ENCODE results near the gene VAMP2.

Gene VAMP2

GRCh38 chr17:8147141-8147804 lies 15.5 kb downstream of the VAMP2 start:
- TF ChIP-seq CTCF (IDR thresholded peaks at IDR 0.05; ENCODE audit: poor library complexity, severe bottlenecking): no peak
- Histone ChIP-seq H3K36me3 (ENCODE audit: low read depth) (peaks cover 97% of the 10 kb centered on the region), H3K9me3 (ENCODE audit: severe bottlenecking) (no peaks in the 10 kb centered on the region), H3K27me3 (ENCODE audit: insufficient read depth, poor library complexity, severe bottlenecking) (no peaks in the 10 kb centered on the region), H3K4me3 (ENCODE audit: severe bottlenecking) (no peak overlapping the region), H3K4me1 (ENCODE audit: insufficient read depth, poor library complexity, severe bottlenecking) (no peaks in the 10 kb centered on the region), H3K27ac (ENCODE audit: poor library complexity, severe bottlenecking) (no peak overlapping the region)
- ATAC-seq (ENCODE audit: low read depth) (no peak), DNase-seq (ENCODE audit: low spot score) (no peak)

- Histone ChIP-seq H3K36me3 (ENCODE audit: low read depth) (peaks cover 98% of the 10 kb centered on the region), H3K4me3 (ENCODE audit: severe bottlenecking) (no peak overlapping the region), H3K27me3 (ENCODE audit: insufficient read depth, poor library complexity, severe bottlenecking) (no peaks in the 10 kb centered on the region), H3K9me3 (ENCODE audit: severe bottlenecking) (no peaks in the 10 kb centered on the region), H3K27ac (ENCODE audit: poor library complexity, severe bottlenecking) (no peak overlapping the region), H3K4me1 (ENCODE audit: insufficient read depth, poor library complexity, severe bottlenecking) (no peaks in the 10 kb centered on the region)
- DNase-seq (ENCODE audit: low spot score) (no peak), ATAC-seq (ENCODE audit: low read depth) (no peak)
- TF ChIP-seq CTCF (IDR thresholded peaks at IDR 0.05; ENCODE audit: poor library complexity, severe bottlenecking): no peak
Observed at GRCh38 chr17:8146381-8147140, 16.2 kb downstream of the VAMP2 start.

GRCh38 chr17:8145811-8146210 lies 16.9 kb downstream of the VAMP2 start:
- DNase-seq (ENCODE audit: low spot score): no peak
- no peak overlapping the region for H3K4me3 ChIP-seq (ENCODE audit: severe bottlenecking)
- no peaks in the 10 kb centered on the region for H3K27me3 ChIP-seq (ENCODE audit: insufficient read depth, poor library complexity, severe bottlenecking)
- H3K27ac ChIP-seq (ENCODE audit: poor library complexity, severe bottlenecking): no peak overlapping the region
- H3K36me3 ChIP-seq (ENCODE audit: low read depth): peaks cover 98% of the 10 kb centered on the region
- no peak for TF ChIP-seq CTCF (IDR thresholded peaks at IDR 0.05; ENCODE audit: poor library complexity, severe bottlenecking)
- H3K9me3 ChIP-seq (ENCODE audit: severe bottlenecking): no peaks in the 10 kb centered on the region
- no peaks in the 10 kb centered on the region for H3K4me1 ChIP-seq (ENCODE audit: insufficient read depth, poor library complexity, severe bottlenecking)
- ATAC-seq (ENCODE audit: low read depth): no peak

GRCh38 chr17:8144401-8145231 lies 18.1 kb downstream of the VAMP2 start:
- Histone ChIP-seq H3K9me3 (ENCODE audit: severe bottlenecking) (no peaks in the 10 kb centered on the region), H3K27ac (ENCODE audit: poor library complexity, severe bottlenecking) (no peak overlapping the region), H3K4me3 (ENCODE audit: severe bottlenecking) (no peak overlapping the region), H3K27me3 (ENCODE audit: insufficient read depth, poor library complexity, severe bottlenecking) (no peaks in the 10 kb centered on the region), H3K4me1 (ENCODE audit: insufficient read depth, poor library complexity, severe bottlenecking) (no peaks in the 10 kb centered on the region), H3K36me3 (ENCODE audit: low read depth) (peaks cover 98% of the 10 kb centered on the region)
- no peak for TF ChIP-seq CTCF (IDR thresholded peaks at IDR 0.05; ENCODE audit: poor library complexity, severe bottlenecking)
- no peak for DNase-seq (ENCODE audit: low spot score)
- ATAC-seq (ENCODE audit: low read depth): no peak
